ENCODE measurements around the gene CCDC137.

Gene CCDC137

DNA sequence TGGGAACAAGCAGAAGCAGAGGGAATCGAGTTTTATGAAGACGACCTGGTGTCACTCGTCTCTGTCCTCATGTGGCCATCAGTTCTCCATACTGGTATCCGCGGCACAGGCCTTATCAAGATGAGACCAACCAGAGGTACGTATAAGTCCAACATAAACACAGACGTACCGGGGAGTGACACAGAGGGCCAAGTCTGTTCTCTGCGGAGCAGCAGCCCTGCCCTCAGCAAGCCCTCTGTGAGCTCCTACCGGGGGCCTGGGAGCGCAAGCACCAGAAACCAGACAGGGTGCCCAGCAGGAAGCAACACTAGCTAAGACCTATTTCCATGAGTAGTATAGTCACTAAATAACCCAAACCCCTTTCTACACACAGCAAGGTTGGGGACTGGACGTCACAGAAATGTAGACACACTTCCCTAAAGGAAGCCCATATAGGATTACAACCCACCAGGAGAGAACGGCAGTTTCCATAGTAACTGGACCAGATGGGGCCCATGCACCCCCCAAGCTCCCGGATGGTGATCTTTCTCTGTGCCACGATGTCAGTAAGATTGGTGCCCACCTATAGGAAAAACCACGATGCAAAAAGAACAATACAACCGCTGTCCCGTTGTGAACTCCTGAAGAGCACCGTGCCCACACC lies 16.1 kb downstream of the CCDC137 start:
- DNase-seq (ENCODE audit: low read depth, low spot score), result no peak
- ChIA-PET POLR2A (interaction anchor here (1.2 to 3.6 kb wide), 3 partner anchors 20 to 170 kb away, joined by 3 to 26 read pairs (median 3); partner anchors contain the start of genes ACTG1 and MRPL12), CTCF (interaction anchor here (1.3 to 2.6 kb wide), 4 partner anchors 8 to 81 kb away, joined by 3 to 7 read pairs (median 4); no protein-coding TSS in a partner anchor)
- H3K4me3 ChIP-seq (ENCODE audit: low read depth, low read length), result peak overlapping the region; percentile 89
- TF ChIP-seq, protein P1, sequence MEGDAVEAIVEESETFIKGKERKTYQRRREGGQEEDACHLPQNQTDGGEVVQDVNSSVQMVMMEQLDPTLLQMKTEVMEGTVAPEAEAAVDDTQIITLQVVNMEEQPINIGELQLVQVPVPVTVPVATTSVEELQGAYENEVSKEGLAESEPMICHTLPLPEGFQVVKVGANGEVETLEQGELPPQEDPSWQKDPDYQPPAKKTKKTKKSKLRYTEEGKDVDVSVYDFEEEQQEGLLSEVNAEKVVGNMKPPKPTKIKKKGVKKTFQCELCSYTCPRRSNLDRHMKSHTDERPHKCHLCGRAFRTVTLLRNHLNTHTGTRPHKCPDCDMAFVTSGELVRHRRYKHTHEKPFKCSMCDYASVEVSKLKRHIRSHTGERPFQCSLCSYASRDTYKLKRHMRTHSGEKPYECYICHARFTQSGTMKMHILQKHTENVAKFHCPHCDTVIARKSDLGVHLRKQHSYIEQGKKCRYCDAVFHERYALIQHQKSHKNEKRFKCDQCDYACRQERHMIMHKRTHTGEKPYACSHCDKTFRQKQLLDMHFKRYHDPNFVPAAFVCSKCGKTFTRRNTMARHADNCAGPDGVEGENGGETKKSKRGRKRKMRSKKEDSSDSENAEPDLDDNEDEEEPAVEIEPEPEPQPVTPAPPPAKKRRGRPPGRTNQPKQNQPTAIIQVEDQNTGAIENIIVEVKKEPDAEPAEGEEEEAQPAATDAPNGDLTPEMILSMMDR (IDR thresholded peaks at IDR 0.05; ENCODE audit: insufficient read depth, low read length, missing control alignments), result no peak

DNA sequence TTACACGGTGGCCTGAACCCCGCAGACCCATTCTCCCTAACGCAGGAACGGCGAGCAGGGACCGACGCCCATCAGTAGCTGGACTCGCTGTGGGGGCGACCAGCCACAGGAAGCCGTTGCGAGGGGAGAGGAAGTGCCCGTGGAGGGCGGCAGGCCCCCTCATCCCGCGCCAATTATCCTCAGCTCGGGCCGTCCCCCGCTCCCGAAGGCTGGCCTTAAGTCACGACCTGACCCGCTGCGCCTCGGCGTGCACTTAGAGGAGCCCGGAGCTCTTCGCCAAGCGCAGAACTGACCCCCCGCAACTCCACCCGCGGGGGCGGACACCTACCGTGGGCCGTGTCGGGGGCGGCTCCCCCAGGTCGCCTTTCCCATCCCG lies 16.7 kb downstream of the CCDC137 start:
- peak overlapping the region; percentile 89 for H3K4me3 ChIP-seq (ENCODE audit: low read depth, low read length)
- ChIA-PET POLR2A (interaction anchor here (0.7 to 3.6 kb wide), 11 partner anchors 9 to 182 kb away, joined by 3 to 26 read pairs (median 3); partner anchors contain the start of genes ACTG1, CCDC137, MRPL12 and OXLD1), CTCF (interaction anchor here (1.2 to 2.6 kb wide), 5 partner anchors 9 to 82 kb away, joined by 3 to 7 read pairs (median 4); no protein-coding TSS in a partner anchor)
- DNase-seq (ENCODE audit: low read depth, low spot score), result no peak
- TF ChIP-seq, protein P1 (IDR thresholded peaks at IDR 0.05; ENCODE audit: insufficient read depth, low read length, missing control alignments), result no peak

DNA sequence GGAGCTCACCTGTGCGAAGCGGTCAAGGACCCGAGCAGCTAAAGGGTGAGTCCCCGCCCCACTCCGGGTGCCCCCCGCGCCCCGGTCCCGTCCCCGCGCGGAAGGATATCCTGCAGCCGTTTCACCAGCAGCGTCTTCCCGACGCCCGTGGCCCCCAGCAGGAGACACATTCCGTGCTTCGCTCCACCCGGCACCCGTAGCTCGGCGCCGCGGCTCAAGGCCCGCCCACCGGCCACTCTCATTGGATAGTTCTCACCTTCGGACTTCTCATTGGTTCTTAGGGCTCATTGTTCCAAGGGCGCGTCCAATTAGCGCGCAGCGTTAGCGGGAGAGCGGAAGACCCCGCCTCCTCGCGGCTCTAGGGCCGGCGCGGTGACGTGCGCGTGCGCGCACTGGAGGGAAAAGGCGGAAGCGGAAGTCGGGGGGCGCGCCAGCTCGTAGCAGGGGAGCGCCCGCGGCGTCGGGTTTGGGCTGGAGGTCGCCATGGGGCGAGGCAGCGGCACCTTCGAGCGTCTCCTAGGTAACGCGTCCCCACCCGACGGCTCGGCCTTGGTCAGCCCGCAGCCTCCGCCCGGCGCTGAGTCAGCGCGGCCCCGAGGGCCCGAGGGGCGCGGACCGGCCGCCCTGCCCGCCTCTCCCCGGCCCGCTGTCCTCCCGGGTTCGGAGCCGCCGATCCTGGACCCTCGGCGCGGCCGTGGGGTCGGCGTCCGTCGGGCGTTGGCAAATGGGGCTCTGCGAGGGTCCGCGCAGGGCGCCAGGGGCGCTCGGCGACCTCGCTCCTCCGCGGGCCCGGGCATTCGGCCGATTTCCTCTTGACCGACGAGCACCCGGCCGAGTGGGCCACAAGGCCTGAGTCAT lies 17.3 kb downstream of the CCDC137 start, which contains the start of the genes ARL16 and HGS:
Gene ARL16 (minus strand): TSS at position 214 of the 858 bp plus-strand sequence. CDS start 44 bp downstream, at position 170.
Gene HGS (plus strand): TSS at position 428 of the 858 bp plus-strand sequence. CDS start 56 bp downstream, at position 484.
- H3K4me3 ChIP-seq (ENCODE audit: low read depth, low read length), result peak within 1 kb of the TSS; percentile 89
- POLR2A ChIA-PET, result interaction anchor here (0.7 to 3.6 kb wide), 15 partner anchors 8 to 182 kb away, joined by 3 to 26 read pairs (median 3); partner anchors contain the start of genes ACTG1, CCDC137, FAAP100 and MRPL12
- TF ChIP-seq, protein P1 (IDR thresholded peaks at IDR 0.05; ENCODE audit: insufficient read depth, low read length, missing control alignments), result no peak
- DNase-seq (ENCODE audit: low read depth, low spot score), result peak; percentile 96
- CTCF ChIA-PET, result interaction anchor here (1.2 to 2.6 kb wide), 8 partner anchors 8 to 83 kb away, joined by 3 to 9 read pairs (median 4); no protein-coding TSS in a partner anchor

DNA sequence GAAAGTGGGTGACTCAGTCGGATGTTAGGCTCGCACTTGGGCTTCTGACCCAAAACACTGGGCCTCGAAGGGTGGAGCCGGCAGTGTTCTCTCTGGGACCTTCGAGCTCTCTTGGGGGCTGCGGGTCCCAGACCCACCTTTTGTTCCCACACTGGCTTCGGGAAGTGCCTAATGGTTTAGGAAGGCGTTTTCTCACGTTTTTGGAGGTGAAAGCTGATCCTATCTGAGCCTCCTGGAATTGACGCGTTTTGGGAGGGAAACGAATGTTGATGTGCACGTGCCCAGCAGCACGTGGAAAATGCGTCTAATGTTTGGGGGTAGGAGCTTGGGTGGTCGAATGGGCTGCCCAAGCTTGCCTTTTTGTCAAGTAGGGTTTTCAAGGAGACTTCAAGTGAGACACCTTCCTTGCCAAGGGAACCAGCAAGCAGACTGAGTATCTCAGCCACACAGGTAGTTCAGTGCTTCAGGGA lies 17.9 kb downstream of the CCDC137 start:
- peak; percentile 24 for DNase-seq (ENCODE audit: low read depth, low spot score)
- ChIA-PET POLR2A (interaction anchor here (1.1 to 3.6 kb wide), 9 partner anchors 9 to 181 kb away, joined by 3 to 26 read pairs (median 5); partner anchors contain the start of genes CCDC137, FAAP100, MRPL12 and NPLOC4), CTCF (interaction anchor here (1.2 to 2.6 kb wide), 5 partner anchors 8 to 25 kb away, joined by 3 to 9 read pairs (median 3); no protein-coding TSS in a partner anchor)
- peak overlapping the region; percentile 73 for H3K4me3 ChIP-seq (ENCODE audit: low read depth, low read length)
- TF ChIP-seq, protein P1 (IDR thresholded peaks at IDR 0.05; ENCODE audit: insufficient read depth, low read length, missing control alignments), result no peak

DNA sequence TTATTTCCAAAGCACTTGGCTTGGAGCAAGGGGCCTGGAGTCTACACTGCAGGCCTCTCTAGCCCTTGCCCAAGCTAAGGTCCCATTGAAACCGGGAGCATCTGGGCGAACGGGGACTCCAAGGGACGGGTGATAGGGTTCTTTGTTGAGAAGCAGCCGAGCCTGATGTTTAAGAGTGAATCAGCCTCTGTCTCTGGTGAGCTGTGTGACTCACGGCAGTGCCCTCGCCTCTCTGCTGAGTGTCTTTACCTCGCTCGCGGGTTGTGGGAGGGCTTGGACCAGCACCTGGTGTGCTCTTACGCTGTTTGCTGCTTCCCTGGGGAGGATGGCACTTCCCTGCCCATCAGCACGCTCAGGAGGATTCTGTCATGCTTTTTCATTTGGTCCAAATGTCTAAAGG lies 18.6 kb downstream of the CCDC137 start:
- DNase-seq (ENCODE audit: low read depth, low spot score), result peak; percentile 21
- peak overlapping the region; percentile 73 for H3K4me3 ChIP-seq (ENCODE audit: low read depth, low read length)
- CTCF ChIA-PET, result interaction anchor here (1.4 to 2.0 kb wide), 3 partner anchors 9 to 17 kb away, joined by 3 to 9 read pairs (median 3); no protein-coding TSS in a partner anchor
- POLR2A ChIA-PET, result interaction anchor here (0.7 to 3.6 kb wide), 7 partner anchors 8 to 571 kb away, joined by 3 to 26 read pairs (median 5); partner anchors contain the start of genes FAAP100 and MRPL12
- TF ChIP-seq, protein P1 (IDR thresholded peaks at IDR 0.05; ENCODE audit: insufficient read depth, low read length, missing control alignments), result no peak
